NT2/D1 (cell line): ENCODE measurements around the gene ABLIM2.

ENCODE experiments used
- SUZ12 ChIP-seq: IDR thresholded peaks from 2 replicates; pipeline ENCODE4 v1.6.1; 2011; ENCODE audit not compliant: insufficient read length, insufficient read depth; ENCODE audit errors: extremely low read depth
- ZNF274 ChIP-seq: IDR thresholded peaks from 2 replicates; pipeline ENCODE4 v1.6.1; 2011; ENCODE audit warnings: mild to moderate bottlenecking, low read depth, low read length

DNA sequence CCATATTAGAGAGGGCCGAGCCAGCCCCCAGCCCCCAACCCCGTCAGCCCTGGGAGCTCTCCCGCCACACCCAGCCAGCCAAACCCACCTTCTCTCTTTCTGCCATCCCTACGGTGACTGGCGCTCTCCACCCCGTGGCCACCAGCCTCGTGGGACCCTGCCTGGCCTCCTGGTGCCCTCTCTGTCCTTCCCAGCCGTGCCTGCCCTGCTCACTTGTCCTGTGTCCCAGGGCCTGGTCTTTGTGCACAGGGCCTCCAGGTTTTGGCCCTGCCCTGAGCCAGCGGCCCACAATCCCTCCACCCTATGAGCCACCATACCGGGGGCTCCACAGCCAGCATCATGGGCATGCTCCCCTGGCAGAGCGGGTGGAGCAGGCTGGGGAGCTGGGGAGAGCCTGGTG, 77.4 kb downstream of the ABLIM2 start:
- TF ChIP-seq ZNF274 = no peak
- no peak for TF ChIP-seq SUZ12
